ENCODE results near the gene TRAPPC2L. TPM values are rescaled to one million over a fixed set of nuclear protein-coding genes. Genes with fewer than 3 reads are reported as not detected.

Gene TRAPPC2L
- total and polyA plus RNA-seq, 10 of the 15 experiments (the other 5 are each of a cell fraction or from before 2014, with no cell fraction given) = 56.3 to 363 (median 118) TPM

- TF ChIP-seq NFYA (IDR thresholded peaks at IDR 0.05; ENCODE audit: borderline replicate concordance, low read depth, low read length) (no peak), BHLHE40 (IDR thresholded peaks at IDR 0.05; ENCODE audit: borderline replicate concordance in 1 of 2, low read depth in 2 of 2, low read length in 1 of 2) (no peak), SKIL (IDR thresholded peaks at IDR 0.05; ENCODE audit: low read depth, poor library complexity, severe bottlenecking) (no peak), CREM (IDR thresholded peaks at IDR 0.05; ENCODE audit: low read depth) (no peak), BMI1 (IDR thresholded peaks at IDR 0.05; ENCODE audit: borderline replicate concordance) (no peak), ZNF384 (IDR thresholded peaks at IDR 0.05; ENCODE audit: borderline replicate concordance, low read depth, low read length) (no peak), MYC (IDR thresholded peaks at IDR 0.05; ENCODE audit: insufficient read depth, insufficient read length, insufficient replicate concordance, low read length, severe bottlenecking) (no peak), IRF5 (IDR thresholded peaks at IDR 0.05; ENCODE audit: borderline replicate concordance) (no peak), NFYB (IDR thresholded peaks at IDR 0.05; ENCODE audit: insufficient read depth, low read depth, low read length) (no peak), RELA (IDR thresholded peaks at IDR 0.05; ENCODE audit: borderline replicate concordance, partially characterized antibody) (no peak)
Observed at GRCh38 chr16:88866151-88866920, 9.4 kb downstream of the TRAPPC2L start, which contains the start of gene PABPN1L (continued).

All from GM12878 (cell line).